HepG2 (cell line): ENCODE results near the gene DENND1C. TPM values are rescaled to one million over a fixed set of nuclear protein-coding genes. Genes with fewer than 3 reads are reported as not detected.

ENCODE experiments used
- ATAC-seq: fragments of 200-7000 bp; cut with Tn5 transposase; 3 replicates; pipeline ENCODE4 v1.9.1; 2020; ENCODE audit warnings: mild to moderate bottlenecking, moderate library complexity
- BruUV-seq: library from RNA; stranded (reverse); fragments of 400-500 nt; replicated peaks from 2 replicates; lab custom pipeline; 2021; lab: Mats Ljungman, UMichigan
- CTCF ChIA-PET: fragments of 300-600 bp; formaldehyde crosslinking; extraction: SDS; loops from one replicate; lab custom pipeline; 2021; ENCODE audit warnings: low total read pairs, inconsistent platforms, low intra/inter-chr PET ratio; lab: Yijun Ruan, JAX
- POLR2A ChIA-PET: fragments of 350-600 bp; sonication (Branson Sonifier 250); formaldehyde crosslinking; loops from one replicate; lab custom pipeline; 2020; ENCODE audit warnings: antibody characterized with exemption, inconsistent platforms; lab: Yijun Ruan, JAX
- DNase-seq: peaks from one replicate; pipeline ENCODE4 v3.0.0-alpha.2; 2015; ENCODE audit warnings: low spot score
- FAIRE-seq: peaks from 3 replicates; lab custom pipeline; 2011; peaks lifted over from hg19 to GRCh38; lab: Jason Lieb, UNC
- H2AFZ ChIP-seq: one replicate; pipeline ENCODE4 v1.6.1; 2011; ENCODE audit warnings: low read length, inconsistent platforms
- H3K27ac ChIP-seq: fragments of 300-600 bp; 3 replicates; pipeline ENCODE4 v1.8.0; 2011; ENCODE audit warnings: mixed run types, mild to moderate bottlenecking, mixed read lengths, low read length, inconsistent platforms; ENCODE audit not compliant: insufficient read depth; ENCODE audit errors: extremely low read length
- H3K27me3 ChIP-seq, 2 experiments: fragments of 200-600 bp in 1 of 2; 2 replicates in 1 of 2; 3 replicates in 1 of 2; pipeline versions ENCODE4 v1.6.0 to v1.8.0; 2011; ENCODE audit warnings: low read length in 2 of 2, mild to moderate bottlenecking in 2 of 2, moderate library complexity in 2 of 2, inconsistent platforms in 1 of 2; ENCODE audit not compliant: insufficient read depth in 2 of 2, control insufficient read depth in 1 of 2
- H3K36me3 ChIP-seq, 2 experiments: fragments of 200-600 bp in 1 of 2; replicated peaks in 1 of 2; 2 replicates in 1 of 2; 3 replicates in 1 of 2; pipeline versions ENCODE4 v1.5.1 to v1.8.0; 2011; ENCODE audit warnings: low read length in 2 of 2, inconsistent platforms in 1 of 2; ENCODE audit not compliant: insufficient read depth in 2 of 2, control insufficient read depth in 1 of 2
- H3K4me1 ChIP-seq: 2 replicates; pipeline ENCODE4 v1.5.1; 2012; ENCODE audit warnings: low read length, inconsistent platforms; ENCODE audit not compliant: insufficient read depth
- H3K4me2 ChIP-seq: 2 replicates; pipeline ENCODE4 v1.6.0; 2011; ENCODE audit warnings: low read depth, low read length, inconsistent platforms
- H3K4me3 ChIP-seq, 3 experiments: fragments of 200-600 bp in 1 of 3; sonication (generic), shearing (Covaris generic) in 1 of 3; replicated peaks in 1 of 3; 2 replicates each; pipeline ENCODE4 v1.5.1; 2011 to 2016; ENCODE audit warnings: low read length in 3 of 3, inconsistent platforms in 2 of 3, low read depth in 2 of 3, mild to moderate bottlenecking in 2 of 3, control low read depth in 1 of 3, mixed read lengths in 1 of 3; ENCODE audit not compliant: insufficient read depth in 1 of 3
- H3K79me2 ChIP-seq: one replicate; pipeline ENCODE4 v1.6.1; 2011; ENCODE audit warnings: low read length, inconsistent platforms; ENCODE audit not compliant: insufficient read depth
- H3K9ac ChIP-seq: 2 replicates; pipeline ENCODE4 v1.6.0; 2011; ENCODE audit warnings: mild to moderate bottlenecking, low read depth, low read length, inconsistent platforms; ENCODE audit not compliant: insufficient read depth
- H3K9me3 ChIP-seq: 2 replicates; pipeline ENCODE4 v1.5.1; 2012; ENCODE audit warnings: mild to moderate bottlenecking, low read length
- H4K20me1 ChIP-seq: 2 replicates; pipeline ENCODE4 v1.6.0; 2011; ENCODE audit warnings: inconsistent platforms, mild to moderate bottlenecking, low read length, moderate library complexity; ENCODE audit not compliant: insufficient read depth
- MIXL1 ChIP-seq: IDR thresholded peaks from 2 replicates; pipeline ENCODE4 v1.6.1; 2016
- MTF1 ChIP-seq: sonication (generic); formaldehyde crosslinking; IDR thresholded peaks from 2 replicates; pipeline ENCODE4 v1.5.0; 2020; ENCODE audit warnings: missing genetic modification reagents
- ZBTB39 ChIP-seq: sonication (generic); formaldehyde crosslinking; IDR thresholded peaks from 2 replicates; pipeline ENCODE4 v1.5.0; 2020; ENCODE audit warnings: missing genetic modification reagents
- ZBTB8A ChIP-seq: sonication (generic); formaldehyde crosslinking; IDR thresholded peaks from 2 replicates; pipeline ENCODE4 v1.4.0; 2020; ENCODE audit warnings: mild to moderate bottlenecking, low read depth, missing genetic modification reagents, borderline replicate concordance
- ZFYVE20 ChIP-seq: sonication (generic); formaldehyde crosslinking; IDR thresholded peaks from 2 replicates; pipeline ENCODE4 v1.8.0; 2023; ENCODE audit warnings: low read depth, mild to moderate bottlenecking, moderate library complexity, missing genetic modification reagents, borderline replicate concordance
- ZNF143 ChIP-seq: sonication (generic); formaldehyde crosslinking; IDR thresholded peaks from 2 replicates; pipeline ENCODE4 v1.4.0; 2020; ENCODE audit warnings: missing genetic modification reagents
- ZNF343 ChIP-seq: sonication (generic); formaldehyde crosslinking; IDR thresholded peaks from 2 replicates; pipeline ENCODE4 v1.4.0; 2020; ENCODE audit warnings: mild to moderate bottlenecking, missing genetic modification reagents
- ZNF501 ChIP-seq: sonication (generic); formaldehyde crosslinking; IDR thresholded peaks from 2 replicates; pipeline ENCODE4 v1.5.1; 2020; ENCODE audit warnings: mild to moderate bottlenecking, moderate library complexity, missing genetic modification reagents
- ZNF530 ChIP-seq: sonication (generic); formaldehyde crosslinking; IDR thresholded peaks from 2 replicates; pipeline ENCODE4 v1.5.0; 2020; ENCODE audit warnings: low read depth, mild to moderate bottlenecking, missing genetic modification reagents
- ZNF773 ChIP-seq: sonication (generic); formaldehyde crosslinking; IDR thresholded peaks from 2 replicates; pipeline ENCODE4 v1.4.0; 2020; ENCODE audit warnings: missing genetic modification reagents, borderline replicate concordance
- ZNF775 ChIP-seq: sonication (generic); formaldehyde crosslinking; IDR thresholded peaks from 2 replicates; pipeline ENCODE4 v1.4.0; 2020; ENCODE audit warnings: missing genetic modification reagents, mild to moderate bottlenecking, moderate library complexity, borderline replicate concordance
- WGBS: methylation state at CpG from one replicate; pipeline ENCODE4 v1.1.6; 2017; ENCODE audit warnings: low lambda C conversion rate; 5-methylcytosine and 5-hydroxymethylcytosine counted together
- in situ Hi-C: cut with HindIII; loops from 2 replicates; pipeline ENCODE4 v1.10.0; 2017; ENCODE audit warnings: low pct_unique_long_range_greater_than_20kb; ENCODE audit not compliant: extremely low pct_ligation_motif_present
- intact Hi-C: fragments of 100-400 bp; cut with micrococcal nuclease; formaldehyde crosslinking; loops from one replicate; pipeline ENCODE4 v1.10.0; 2022; ENCODE audit not compliant: unreplicated experiment
- polyA plus RNA-seq, 8 experiments: library from polyadenylated mRNA; depleted of rRNA in 3 of 8; stranded (reverse) in 7 of 8; unstranded in 1 of 8; fragments of >200 nt; fragmentation: Illumina TruSeq in 4 of 8; extraction: Trizol in 4 of 8; gene quantifications; 2 replicates each; pipeline versions ENCODE4 v1.2.1 to v1.2.3, GENCODE V29; 2011 to 2016; ENCODE audit warnings: low read depth in 4 of 8, missing spikeins in 1 of 8, mixed read lengths in 1 of 8; ENCODE audit not compliant: insufficient read depth in 1 of 8
- total RNA-seq, 5 experiments: library from RNA; depleted of rRNA; stranded (reverse); fragments of >200 nt; fragmentation: Illumina TruSeq; extraction: Trizol; gene quantifications; 2 replicates each; pipeline ENCODE4 v1.2.3, GENCODE V29; 2016; ENCODE audit warnings: low read depth in 1 of 5
- TF ChIP-seq, protein P1 (sequence below): sonication (generic); formaldehyde crosslinking; IDR thresholded peaks from 2 replicates; pipeline ENCODE4 v1.8.1; 2023; ENCODE audit warnings: missing genetic modification reagents, inconsistent platforms, borderline replicate concordance

The DENND1C gene
- total and polyA plus RNA-seq, 2 of the 13 experiments (the other 11 are each of a cell fraction or from before 2014, with no cell fraction given): 0.04 to 0.73 TPM

GRCh38 chr19:6433663-6434062 lies 47.9 kb downstream of the DENND1C start, which contains the start of gene SLC25A41:
Gene SLC25A41, minus strand, starts transcription at chr19:6433763. Its CDS starts 70 bp downstream, at chr19:6433693.
- no peaks in the 10 kb centered on the region for H3K9me3 ChIP-seq
- no peak within 1 kb of the TSS for H2AFZ ChIP-seq
- H3K79me2 ChIP-seq: no peaks in the 10 kb centered on the region
- H3K4me3 ChIP-seq: no peak within 1 kb of the TSS
- H3K27me3 ChIP-seq: no peaks in the 10 kb centered on the region
- no peaks in the 10 kb centered on the region for H4K20me1 ChIP-seq
- intact Hi-C loops: no loop called here
- no TSS peak for BruUV-seq
- TF ChIP-seq ZBTB8A: no peak
- TF ChIP-seq, protein P1, sequence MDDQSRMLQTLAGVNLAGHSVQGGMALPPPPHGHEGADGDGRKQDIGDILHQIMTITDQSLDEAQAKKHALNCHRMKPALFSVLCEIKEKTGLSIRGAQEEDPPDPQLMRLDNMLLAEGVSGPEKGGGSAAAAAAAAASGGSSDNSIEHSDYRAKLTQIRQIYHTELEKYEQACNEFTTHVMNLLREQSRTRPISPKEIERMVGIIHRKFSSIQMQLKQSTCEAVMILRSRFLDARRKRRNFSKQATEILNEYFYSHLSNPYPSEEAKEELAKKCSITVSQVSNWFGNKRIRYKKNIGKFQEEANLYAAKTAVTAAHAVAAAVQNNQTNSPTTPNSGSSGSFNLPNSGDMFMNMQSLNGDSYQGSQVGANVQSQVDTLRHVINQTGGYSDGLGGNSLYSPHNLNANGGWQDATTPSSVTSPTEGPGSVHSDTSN (CRISPR knock-in tag): no peak
- no peak for TF ChIP-seq ZNF143 (CRISPR knock-in tag)
- TF ChIP-seq ZNF343 (CRISPR knock-in tag): no peak
- TF ChIP-seq ZNF530 (CRISPR knock-in tag): no peak
- TF ChIP-seq ZFYVE20 (CRISPR knock-in tag): no peak
- no peak for TF ChIP-seq MIXL1
- no peak for TF ChIP-seq ZNF775 (CRISPR knock-in tag)
- TF ChIP-seq ZNF501 (CRISPR knock-in tag): no peak
- TF ChIP-seq MTF1 (CRISPR knock-in tag): no peak
- no peak for TF ChIP-seq ZBTB39
- TF ChIP-seq ZNF773: no peak
- WGBS: 79% methylated on average over 9 of the region's 10 CpGs
- no peaks in the 10 kb centered on the region for H3K36me3 ChIP-seq
- in situ Hi-C loops: no loop called here
- no peak within 1 kb of the TSS for H3K9ac ChIP-seq
- ChIA-PET POLR2A (interaction anchor here (2.6 kb wide), 1 partner anchor 9 kb away, joined by 10 read pairs; the partner anchor contains the start of gene KHSRP), CTCF (no interaction called here)
- 0 out of 2 replicates have a peak, but pooled peaks cover 4% of the 10 kb centered on the region for H3K4me1 ChIP-seq
- H3K27ac ChIP-seq: no peak within 1 kb of the TSS
- FAIRE-seq (no peak), DNase-seq (no peak), ATAC-seq (no peak)
- H3K4me2 ChIP-seq: no peak within 1 kb of the TSS
